ENCODE measurements around the gene ADAMTS14. TPM values are rescaled to one million over a fixed set of nuclear protein-coding genes. Genes with fewer than 3 reads are reported as not detected.

The ADAMTS14 gene
- total RNA-seq, 1 donor, result 0.86 TPM

DNA sequence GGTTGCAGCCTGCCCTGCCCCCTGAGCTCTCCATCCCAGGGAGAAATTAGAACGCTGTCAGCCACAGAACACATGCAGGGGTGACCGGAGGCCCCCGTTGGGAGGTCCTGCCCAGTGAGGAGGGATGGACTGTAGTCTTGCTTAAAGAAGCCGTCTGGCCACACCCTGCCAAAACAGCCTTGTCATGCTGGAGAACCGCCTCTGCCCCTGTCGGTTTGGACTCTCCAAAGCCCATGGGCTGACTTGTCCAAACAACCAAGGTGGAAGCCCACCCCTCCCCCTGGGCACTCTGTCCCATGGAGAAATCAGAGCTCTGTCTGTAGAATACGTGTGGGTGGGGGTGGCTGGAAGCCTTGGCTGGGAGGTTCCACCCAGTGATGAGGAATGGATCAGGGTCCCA is 125.5 kb downstream of the ADAMTS14 start:
- TF ChIP-seq, protein P1, sequence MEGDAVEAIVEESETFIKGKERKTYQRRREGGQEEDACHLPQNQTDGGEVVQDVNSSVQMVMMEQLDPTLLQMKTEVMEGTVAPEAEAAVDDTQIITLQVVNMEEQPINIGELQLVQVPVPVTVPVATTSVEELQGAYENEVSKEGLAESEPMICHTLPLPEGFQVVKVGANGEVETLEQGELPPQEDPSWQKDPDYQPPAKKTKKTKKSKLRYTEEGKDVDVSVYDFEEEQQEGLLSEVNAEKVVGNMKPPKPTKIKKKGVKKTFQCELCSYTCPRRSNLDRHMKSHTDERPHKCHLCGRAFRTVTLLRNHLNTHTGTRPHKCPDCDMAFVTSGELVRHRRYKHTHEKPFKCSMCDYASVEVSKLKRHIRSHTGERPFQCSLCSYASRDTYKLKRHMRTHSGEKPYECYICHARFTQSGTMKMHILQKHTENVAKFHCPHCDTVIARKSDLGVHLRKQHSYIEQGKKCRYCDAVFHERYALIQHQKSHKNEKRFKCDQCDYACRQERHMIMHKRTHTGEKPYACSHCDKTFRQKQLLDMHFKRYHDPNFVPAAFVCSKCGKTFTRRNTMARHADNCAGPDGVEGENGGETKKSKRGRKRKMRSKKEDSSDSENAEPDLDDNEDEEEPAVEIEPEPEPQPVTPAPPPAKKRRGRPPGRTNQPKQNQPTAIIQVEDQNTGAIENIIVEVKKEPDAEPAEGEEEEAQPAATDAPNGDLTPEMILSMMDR (IDR thresholded peaks at IDR 0.05; ENCODE audit: insufficient read depth, low read depth, low read length), result no peak
- no peak for DNase-seq (ENCODE audit: low read depth)
- H3K4me3 ChIP-seq (ENCODE audit: low read depth, low read length), result no peak overlapping the region

DNA sequence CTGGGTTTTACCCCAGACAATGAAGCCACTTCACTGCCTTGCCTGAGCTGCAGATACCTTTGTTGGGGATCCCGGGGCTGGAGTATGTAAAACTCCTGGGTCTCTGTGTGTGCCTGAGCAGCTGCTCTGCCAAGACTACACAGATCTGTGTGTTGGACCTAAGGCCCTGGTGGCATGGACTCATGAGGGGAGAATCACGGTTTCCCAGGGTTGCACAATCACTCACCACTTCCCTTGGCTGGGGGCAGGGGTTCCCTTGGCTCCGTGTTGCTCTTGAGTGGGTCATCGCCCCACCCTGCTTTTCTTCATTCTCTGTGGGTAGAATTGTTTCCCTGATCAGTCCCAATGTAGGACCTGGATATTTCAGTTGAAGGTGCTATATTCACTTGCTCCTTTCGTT is 126.8 kb downstream of the ADAMTS14 start:
- TF ChIP-seq, protein P1 (IDR thresholded peaks at IDR 0.05; ENCODE audit: insufficient read depth, low read depth, low read length), result no peak
- DNase-seq (ENCODE audit: low read depth), result no peak
- H3K4me3 ChIP-seq (ENCODE audit: low read depth, low read length), result no peak overlapping the region

DNA sequence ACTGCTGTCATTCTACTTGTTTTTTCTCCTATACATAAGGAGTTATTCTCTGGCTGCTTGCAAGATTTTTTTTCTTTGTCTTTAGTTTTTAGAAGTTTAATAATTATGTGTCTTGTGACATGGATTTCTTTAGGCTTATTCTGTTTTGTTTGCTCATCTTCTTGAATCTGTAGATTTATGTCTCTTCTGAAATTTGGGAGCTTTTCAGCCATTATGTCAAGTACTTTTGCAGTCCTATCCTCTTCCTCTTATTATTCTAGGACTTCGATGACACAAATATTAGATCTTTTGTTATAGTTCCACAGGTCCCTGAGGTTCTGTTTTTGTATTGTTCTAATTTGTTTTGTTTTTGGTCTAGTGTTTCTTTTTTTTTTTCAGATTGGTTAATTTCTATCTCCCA is 129.5 kb downstream of the ADAMTS14 start:
- TF ChIP-seq, protein P1 (IDR thresholded peaks at IDR 0.05; ENCODE audit: insufficient read depth, low read depth, low read length), result no peak
- H3K4me3 ChIP-seq (ENCODE audit: low read depth, low read length), result no peak overlapping the region
- no peak for DNase-seq (ENCODE audit: low read depth)

DNA sequence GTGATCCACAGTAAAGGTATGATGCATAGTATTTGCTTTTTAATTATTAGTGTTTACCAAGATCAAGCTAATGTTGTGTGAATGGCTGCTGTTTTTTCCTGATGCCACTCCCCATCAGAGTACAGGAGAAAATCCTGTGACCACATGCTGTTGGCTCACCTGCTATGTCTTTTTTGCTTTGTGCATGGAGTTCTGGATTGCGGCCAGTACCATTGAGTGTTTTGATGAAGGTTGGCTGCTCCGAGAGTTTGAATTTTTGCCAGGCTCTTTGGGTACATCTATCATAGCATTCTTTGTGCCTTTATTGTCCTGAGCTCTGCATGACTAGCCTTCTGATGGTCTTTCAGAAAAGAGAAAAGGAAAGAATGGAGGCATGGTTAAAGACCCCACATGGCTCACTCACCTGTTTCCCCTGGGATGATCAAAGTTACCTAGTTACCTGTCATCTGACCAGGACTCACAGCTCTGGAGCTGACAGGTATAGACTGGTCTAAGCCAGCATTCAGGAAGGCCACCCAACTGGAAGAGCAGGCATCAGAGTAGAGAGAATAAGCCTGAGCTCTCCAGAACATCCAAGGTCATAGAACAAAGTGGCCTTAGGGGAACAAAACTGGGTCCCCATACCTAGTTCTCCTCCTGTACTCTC is 131.6 kb downstream of the ADAMTS14 start:
- DNase-seq (ENCODE audit: low read depth), result no peak
- no peak overlapping the region for H3K4me3 ChIP-seq (ENCODE audit: low read depth, low read length)
- TF ChIP-seq, protein P1 (IDR thresholded peaks at IDR 0.05; ENCODE audit: insufficient read depth, low read depth, low read length), result no peak

DNA sequence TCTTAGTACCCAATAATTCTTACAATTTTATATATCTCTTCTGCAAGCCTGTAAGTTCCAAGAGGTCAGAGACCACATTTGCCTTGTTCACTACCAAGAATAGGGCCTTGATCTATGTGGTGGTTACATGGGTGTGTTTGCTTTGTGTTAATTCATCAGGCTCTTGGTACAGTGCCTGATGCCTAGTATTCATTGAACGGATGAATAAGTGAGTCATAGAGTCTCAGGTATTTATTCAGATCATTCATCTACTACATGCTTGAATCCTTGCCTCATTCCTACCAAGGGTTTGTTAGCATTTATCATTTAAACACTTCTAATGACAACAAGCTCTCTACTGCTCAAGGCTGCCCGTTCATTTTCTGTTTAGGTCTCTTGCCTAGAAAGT is 132.1 kb downstream of the ADAMTS14 start:
- no peak for DNase-seq (ENCODE audit: low read depth)
- TF ChIP-seq, protein P1 (IDR thresholded peaks at IDR 0.05; ENCODE audit: insufficient read depth, low read depth, low read length), result no peak
- H3K4me3 ChIP-seq (ENCODE audit: low read depth, low read length), result no peak overlapping the region

DNA sequence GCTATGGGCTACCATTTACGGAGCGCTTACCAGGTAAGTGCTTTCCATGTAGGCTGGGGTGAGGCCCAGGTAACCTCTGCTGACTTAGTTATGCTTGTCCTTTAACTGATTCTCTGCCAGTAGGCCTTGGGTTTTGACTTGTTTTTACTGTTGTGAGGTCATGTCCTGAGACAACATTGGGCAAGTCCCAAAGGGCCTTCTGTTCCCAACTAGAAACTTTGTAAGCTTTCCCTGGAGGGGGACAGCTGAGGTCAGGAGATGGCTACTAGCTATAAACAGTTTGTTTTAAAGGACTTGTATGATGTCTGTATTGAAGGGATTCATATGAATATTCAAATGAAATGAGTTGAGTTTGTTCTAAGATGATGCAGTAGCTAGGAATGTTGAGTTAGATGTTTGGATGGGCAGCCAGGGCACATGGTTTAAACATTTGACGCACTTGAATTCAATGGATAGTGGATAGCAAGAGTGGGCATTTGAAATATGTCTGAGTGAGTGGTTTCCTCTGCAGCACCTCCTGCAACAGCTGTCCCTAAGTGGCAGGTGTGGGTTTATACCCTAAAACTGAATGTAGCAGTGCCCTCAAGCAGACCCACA is 133.4 kb downstream of the ADAMTS14 start:
- TF ChIP-seq, protein P1 (IDR thresholded peaks at IDR 0.05; ENCODE audit: insufficient read depth, low read depth, low read length), result no peak
- no peak for DNase-seq (ENCODE audit: low read depth)
- no peak overlapping the region for H3K4me3 ChIP-seq (ENCODE audit: low read depth, low read length)

DNA sequence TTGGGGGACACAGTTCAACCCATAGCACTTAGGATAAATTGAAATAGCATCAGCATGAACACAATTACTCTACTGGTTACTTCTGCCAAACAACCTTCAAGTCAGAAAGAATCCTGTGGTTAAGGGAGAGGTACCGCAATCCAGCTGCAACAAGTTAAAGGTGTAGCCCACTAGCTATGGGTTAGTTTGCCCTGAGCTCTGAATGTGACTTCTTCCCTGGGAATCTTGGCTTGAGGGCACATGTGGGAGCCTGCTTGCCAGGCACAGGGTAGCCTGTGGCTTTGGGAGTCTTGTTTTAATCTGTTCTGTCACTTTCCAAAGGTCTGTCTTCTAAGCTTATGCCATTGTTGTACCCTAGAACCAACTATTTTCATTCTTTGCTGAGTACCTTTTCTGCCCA is 134.5 kb downstream of the ADAMTS14 start:
- TF ChIP-seq, protein P1 (IDR thresholded peaks at IDR 0.05; ENCODE audit: insufficient read depth, low read depth, low read length), result no peak
- H3K4me3 ChIP-seq (ENCODE audit: low read depth, low read length), result no peak overlapping the region
- DNase-seq (ENCODE audit: low read depth), result no peak

All from fibroblast of villous mesenchyme (primary cell).